ENCODE measurements around the gene RUNX3.

RUNX3 gene

DNA sequence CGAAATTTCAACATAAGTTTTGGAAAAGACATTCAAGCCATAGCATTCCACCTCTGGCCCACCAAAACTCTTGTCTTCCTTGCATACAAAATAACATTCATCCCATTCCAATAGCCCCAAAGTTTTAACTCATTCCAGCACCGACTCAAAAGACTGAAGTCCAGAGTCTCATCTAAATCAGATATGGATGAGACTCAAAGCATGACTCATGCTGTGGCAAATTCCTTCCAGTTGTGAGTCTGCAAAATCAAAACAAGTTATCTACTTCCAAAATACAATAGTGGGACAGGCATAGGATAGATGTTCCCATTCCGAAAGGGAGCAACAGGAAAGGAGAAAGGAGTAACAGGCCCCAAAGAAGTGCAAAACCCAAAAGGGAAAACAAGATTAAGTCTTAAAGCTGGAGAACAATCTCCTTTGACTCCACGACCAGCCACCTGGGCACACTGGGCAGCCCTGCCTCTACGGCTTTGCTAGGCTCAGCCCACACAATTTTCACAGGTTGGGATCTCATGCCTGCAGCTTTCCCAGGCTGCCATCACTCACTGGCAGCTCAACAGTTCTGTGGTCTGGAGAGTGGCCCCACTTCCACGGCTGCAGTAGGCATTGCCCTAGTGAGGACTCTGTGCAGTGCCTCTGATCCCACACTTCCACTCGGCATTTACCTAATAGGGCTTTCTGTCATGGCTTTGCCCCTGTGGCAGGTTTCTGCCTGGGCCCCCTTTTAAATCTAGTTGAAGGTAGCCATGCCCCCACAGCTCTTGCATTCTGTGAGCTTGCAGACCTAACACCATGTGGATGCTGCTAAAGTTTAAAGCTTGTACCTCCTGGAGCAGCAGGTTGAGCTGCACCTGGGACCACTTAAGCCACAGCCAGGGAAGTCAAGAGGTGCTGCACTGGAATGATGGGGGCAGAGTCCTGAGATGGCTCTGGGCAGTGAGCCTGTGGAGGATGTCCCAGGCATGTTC lies 51.0 kb downstream of the RUNX3 start:
- no peak overlapping the region for H3K4me2 ChIP-seq (ENCODE audit: low read length)
- H2BK12ac ChIP-seq (ENCODE audit: low read length), result no peak overlapping the region
- H4K91ac ChIP-seq (ENCODE audit: low read depth, low read length), result no peak overlapping the region
- no CpG with 5 or more reads among the region's 7 CpGs for WGBS (ENCODE audit: extremely low coverage, insufficient coverage, insufficient read length)
- no peaks in the 10 kb centered on the region for H3K79me2 ChIP-seq (ENCODE audit: control insufficient read depth, insufficient read depth, low read length, poor library complexity)
- no peak overlapping the region for H2BK120ac ChIP-seq (ENCODE audit: insufficient read depth, low read length, poor library complexity)
- no peak overlapping the region for H2AK5ac ChIP-seq (ENCODE audit: low read length)
- no peaks in the 10 kb centered on the region for H3K27me3 ChIP-seq (ENCODE audit: insufficient read depth, low read length)
- DNase-seq, result peak in 1 of 2 donors; percentile 52
- no peak overlapping the region for H4K12ac ChIP-seq (ENCODE audit: low read depth, low read length)
- H3K14ac ChIP-seq (ENCODE audit: low read length), result no peak overlapping the region
- H3K27ac ChIP-seq (ENCODE audit: low read depth, low read length), result no peak overlapping the region
- H3K23ac ChIP-seq (ENCODE audit: low read length), result no peak overlapping the region
- no peaks in the 10 kb centered on the region for H3K79me1 ChIP-seq (ENCODE audit: low read length)
- no peaks in the 10 kb centered on the region for H3K9me3 ChIP-seq (ENCODE audit: insufficient read depth, low read depth, low read length)
- no peak overlapping the region for H4K8ac ChIP-seq (ENCODE audit: low read depth, low read length)
- H3K4me3 ChIP-seq (ENCODE audit: low read depth, low read length), result no peak overlapping the region
- H3K4me1 ChIP-seq (ENCODE audit: control insufficient read depth in 1 of 2, insufficient read depth in 2 of 2, low read length in 2 of 2), result peaks cover 0 to 7% of the 10 kb centered on the region in 2 experiments
- no peak overlapping the region for H2BK5ac ChIP-seq (ENCODE audit: low read depth, low read length, poor library complexity)
- H3K36me3 ChIP-seq (ENCODE audit: control insufficient read depth in 1 of 2, insufficient read depth in 2 of 2, low read length in 2 of 2), result no peaks in the 10 kb centered on the region
- H3K18ac ChIP-seq (ENCODE audit: low read length), result no peak overlapping the region
- no peak overlapping the region for H3K9ac ChIP-seq (ENCODE audit: low read length)
- H3K4ac ChIP-seq (ENCODE audit: low read depth, low read length), result no peak overlapping the region
- H2AFZ ChIP-seq (ENCODE audit: insufficient read depth, low read length, poor library complexity), result no peak overlapping the region

DNA sequence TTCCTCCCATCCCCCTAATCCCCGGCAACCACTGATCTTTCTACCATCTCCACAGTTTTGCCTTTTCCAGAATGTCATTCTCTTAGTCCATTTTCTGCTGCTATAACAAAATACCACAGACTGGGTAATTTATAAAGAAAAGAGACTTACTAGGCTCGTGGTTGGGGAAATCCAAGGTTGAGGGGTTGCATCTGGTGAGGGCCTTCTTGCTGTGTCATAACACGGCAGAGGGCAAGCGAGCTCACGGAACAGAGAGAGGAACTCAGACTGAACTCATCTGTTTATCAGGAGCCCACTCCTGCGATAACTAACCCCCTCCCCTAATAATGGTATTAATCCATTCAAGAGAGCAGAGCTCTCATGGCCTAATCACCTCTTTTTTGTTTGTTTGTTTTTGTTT lies 52.0 kb downstream of the RUNX3 start:
- H4K91ac ChIP-seq (ENCODE audit: low read depth, low read length), result no peak overlapping the region
- no peaks in the 10 kb centered on the region for H3K27me3 ChIP-seq (ENCODE audit: insufficient read depth, low read length)
- H3K9ac ChIP-seq (ENCODE audit: low read length), result no peak overlapping the region
- peaks cover 0 to 7% of the 10 kb centered on the region in 2 experiments for H3K4me1 ChIP-seq (ENCODE audit: control insufficient read depth in 1 of 2, insufficient read depth in 2 of 2, low read length in 2 of 2)
- H3K36me3 ChIP-seq (ENCODE audit: control insufficient read depth in 1 of 2, insufficient read depth in 2 of 2, low read length in 2 of 2), result no peaks in the 10 kb centered on the region
- H3K23ac ChIP-seq (ENCODE audit: low read length), result no peak overlapping the region
- no peak overlapping the region for H3K4me2 ChIP-seq (ENCODE audit: low read length)
- H3K79me1 ChIP-seq (ENCODE audit: low read length), result no peaks in the 10 kb centered on the region
- no peak overlapping the region for H4K8ac ChIP-seq (ENCODE audit: low read depth, low read length)
- H2AFZ ChIP-seq (ENCODE audit: insufficient read depth, low read length, poor library complexity), result no peak overlapping the region
- H3K79me2 ChIP-seq (ENCODE audit: control insufficient read depth, insufficient read depth, low read length, poor library complexity), result no peaks in the 10 kb centered on the region
- no peak overlapping the region for H3K14ac ChIP-seq (ENCODE audit: low read length)
- no peak overlapping the region for H2BK12ac ChIP-seq (ENCODE audit: low read length)
- H3K18ac ChIP-seq (ENCODE audit: low read length), result no peak overlapping the region
- no peaks in the 10 kb centered on the region for H3K9me3 ChIP-seq (ENCODE audit: insufficient read depth, low read depth, low read length)
- H3K27ac ChIP-seq (ENCODE audit: low read depth, low read length), result no peak overlapping the region
- no peak overlapping the region for H2AK5ac ChIP-seq (ENCODE audit: low read length)
- H3K4ac ChIP-seq (ENCODE audit: low read depth, low read length), result no peak overlapping the region
- no peak overlapping the region for H4K12ac ChIP-seq (ENCODE audit: low read depth, low read length)
- H2BK5ac ChIP-seq (ENCODE audit: low read depth, low read length, poor library complexity), result no peak overlapping the region
- WGBS (ENCODE audit: extremely low coverage, insufficient coverage, insufficient read length), result no CpG with 5 or more reads among the region's 6 CpGs
- DNase-seq, result no peak
- H2BK120ac ChIP-seq (ENCODE audit: insufficient read depth, low read length, poor library complexity), result no peak overlapping the region
- no peak overlapping the region for H3K4me3 ChIP-seq (ENCODE audit: low read depth, low read length)

DNA sequence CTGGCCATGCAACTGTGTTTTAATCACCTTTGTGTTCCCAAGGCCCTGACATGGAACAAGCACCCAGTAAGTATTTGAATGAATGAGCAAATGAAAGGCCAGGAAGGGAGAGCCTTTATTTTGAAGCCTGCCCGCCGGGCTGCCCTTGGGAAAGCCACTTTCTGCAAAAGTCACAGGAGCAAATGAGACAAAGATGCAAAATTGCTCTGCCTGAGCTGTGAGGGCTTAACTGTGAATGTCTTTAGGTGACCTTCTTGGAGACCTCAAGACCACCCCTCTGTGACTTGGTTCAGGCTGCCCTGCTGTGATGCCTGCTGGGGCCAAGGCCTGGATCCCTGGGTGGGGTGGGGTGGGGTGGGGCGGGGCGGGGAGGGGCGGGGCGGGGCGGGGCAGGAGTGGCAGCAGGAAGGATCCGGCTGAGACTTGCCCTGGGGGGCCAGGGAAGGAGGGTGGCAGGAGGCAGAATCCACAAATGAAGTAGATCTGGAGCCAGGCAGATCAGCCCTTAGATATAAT lies 54.0 kb downstream of the RUNX3 start:
- no CpG with 5 or more reads among the region's 8 CpGs for WGBS (ENCODE audit: extremely low coverage, insufficient coverage, insufficient read length)
- Histone ChIP-seq H4K8ac (ENCODE audit: low read depth, low read length) (no peak overlapping the region), H3K9ac (ENCODE audit: low read length) (no peak overlapping the region), H2BK5ac (ENCODE audit: low read depth, low read length, poor library complexity) (no peak overlapping the region), H2BK12ac (ENCODE audit: low read length) (no peak overlapping the region), H3K18ac (ENCODE audit: low read length) (no peak overlapping the region), H2AFZ (ENCODE audit: insufficient read depth, low read length, poor library complexity) (no peak overlapping the region), H4K12ac (ENCODE audit: low read depth, low read length) (no peak overlapping the region), H3K27ac (ENCODE audit: low read depth, low read length) (no peak overlapping the region), H3K4me3 (ENCODE audit: low read depth, low read length) (no peak overlapping the region), H3K4ac (ENCODE audit: low read depth, low read length) (no peak overlapping the region), H3K79me2 (ENCODE audit: control insufficient read depth, insufficient read depth, low read length, poor library complexity) (no peaks in the 10 kb centered on the region), H2BK120ac (ENCODE audit: insufficient read depth, low read length, poor library complexity) (no peak overlapping the region), H3K36me3 (ENCODE audit: control insufficient read depth in 1 of 2, insufficient read depth in 2 of 2, low read length in 2 of 2) (no peaks in the 10 kb centered on the region), H3K23ac (ENCODE audit: low read length) (no peak overlapping the region), H3K4me1 (ENCODE audit: control insufficient read depth in 1 of 2, insufficient read depth in 2 of 2, low read length in 2 of 2) (peaks cover 0 to 7% of the 10 kb centered on the region in 2 experiments), H3K27me3 (ENCODE audit: insufficient read depth, low read length) (no peaks in the 10 kb centered on the region), H3K14ac (ENCODE audit: low read length) (no peak overlapping the region), H3K79me1 (ENCODE audit: low read length) (no peaks in the 10 kb centered on the region), H3K4me2 (ENCODE audit: low read length) (no peak overlapping the region), H4K91ac (ENCODE audit: low read depth, low read length) (no peak overlapping the region), H2AK5ac (ENCODE audit: low read length) (no peak overlapping the region), H3K9me3 (ENCODE audit: insufficient read depth, low read depth, low read length) (no peaks in the 10 kb centered on the region)
- DNase-seq, result no peak

DNA sequence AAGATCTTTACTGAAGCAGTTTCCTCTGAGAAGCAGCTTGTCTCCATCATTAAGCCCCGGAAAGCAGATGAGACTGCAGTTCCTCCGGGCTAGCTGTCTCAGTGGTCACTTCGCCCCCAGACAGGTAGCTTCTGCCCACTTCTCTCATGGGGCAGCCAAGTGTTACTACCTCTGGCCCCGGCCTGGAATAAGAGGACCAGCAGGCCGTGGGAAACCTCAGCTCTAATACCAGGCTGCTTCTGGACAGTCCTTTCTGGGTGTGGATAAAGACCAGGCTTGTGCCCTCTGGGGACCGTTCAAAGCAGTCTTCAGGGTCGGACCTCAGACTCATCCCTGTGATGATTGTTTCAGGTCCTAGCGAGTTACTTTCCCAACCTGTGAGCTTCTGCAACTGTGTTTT lies 54.8 kb downstream of the RUNX3 start:
- Histone ChIP-seq H3K27me3 (ENCODE audit: insufficient read depth, low read length) (no peaks in the 10 kb centered on the region), H4K12ac (ENCODE audit: low read depth, low read length) (no peak overlapping the region), H3K4me3 (ENCODE audit: low read depth, low read length) (no peak overlapping the region), H3K4me1 (ENCODE audit: control insufficient read depth in 1 of 2, insufficient read depth in 2 of 2, low read length in 2 of 2) (peaks cover 0 to 7% of the 10 kb centered on the region in 2 experiments), H3K9me3 (ENCODE audit: insufficient read depth, low read depth, low read length) (no peaks in the 10 kb centered on the region), H2BK12ac (ENCODE audit: low read length) (no peak overlapping the region), H3K79me1 (ENCODE audit: low read length) (no peaks in the 10 kb centered on the region), H3K79me2 (ENCODE audit: control insufficient read depth, insufficient read depth, low read length, poor library complexity) (no peaks in the 10 kb centered on the region), H3K14ac (ENCODE audit: low read length) (no peak overlapping the region), H3K4me2 (ENCODE audit: low read length) (no peak overlapping the region), H2BK120ac (ENCODE audit: insufficient read depth, low read length, poor library complexity) (no peak overlapping the region), H3K27ac (ENCODE audit: low read depth, low read length) (no peak overlapping the region), H2AFZ (ENCODE audit: insufficient read depth, low read length, poor library complexity) (no peak overlapping the region), H2AK5ac (ENCODE audit: low read length) (no peak overlapping the region), H3K4ac (ENCODE audit: low read depth, low read length) (no peak overlapping the region), H2BK5ac (ENCODE audit: low read depth, low read length, poor library complexity) (no peak overlapping the region), H3K36me3 (ENCODE audit: control insufficient read depth in 1 of 2, insufficient read depth in 2 of 2, low read length in 2 of 2) (no peaks in the 10 kb centered on the region), H3K9ac (ENCODE audit: low read length) (no peak overlapping the region), H3K18ac (ENCODE audit: low read length) (no peak overlapping the region), H3K23ac (ENCODE audit: low read length) (no peak overlapping the region), H4K91ac (ENCODE audit: low read depth, low read length) (no peak overlapping the region), H4K8ac (ENCODE audit: low read depth, low read length) (no peak overlapping the region)
- no CpG with 5 or more reads among the region's 8 CpGs for WGBS (ENCODE audit: extremely low coverage, insufficient coverage, insufficient read length)
- no peak for DNase-seq

All from trophoblast cell (in vitro differentiated cells and primary cell).